SK-N-MC (cell line): ENCODE measurements around the gene SOX5.
"Not testable (repeated sequence)": the region's sequence is repeated elsewhere in the genome, so short reads cannot be mapped to it uniquely, and the experiment has no call there.

Source experiments
- DNase-seq: peaks from one replicate; pipeline ENCODE4 v3.0.0-alpha.2; 2011; ENCODE audit warnings: low read depth, low spot score
- H3K27ac ChIP-seq: fragments of 200-600 bp; sonication (generic); 2 replicates; pipeline ENCODE4 v1.5.1; 2016; ENCODE audit warnings: mixed run types
- H3K36me3 ChIP-seq: fragments of 200-600 bp; sonication (generic); 2 replicates; pipeline ENCODE4 v1.6.1; 2017; ENCODE audit warnings: antibody characterized with exemption, low read length, mixed read lengths; ENCODE audit not compliant: insufficient read depth
- H3K4me3 ChIP-seq: fragments of 200-600 bp; sonication (generic); 2 replicates; pipeline ENCODE4 v1.5.1; 2016
- H3K9ac ChIP-seq: fragments of 200-600 bp; sonication (generic); 2 replicates; pipeline ENCODE4 v1.8.0; 2017; ENCODE audit warnings: mixed run types, mixed read lengths; ENCODE audit not compliant: insufficient read length
- H3K9me3 ChIP-seq: fragments of 200-600 bp; sonication (generic); 2 replicates; pipeline ENCODE4 v1.6.1; 2017; ENCODE audit warnings: low read depth, mild to moderate bottlenecking, antibody characterized with exemption, low read length, moderate library complexity, mixed read lengths
- EZH2 ChIP-seq: fragments of 200-600 bp; sonication (generic); IDR thresholded peaks from one replicate; pipeline ENCODE4 v1.6.1; 2017; ENCODE audit warnings: antibody characterized with exemption
- FOXP2 ChIP-seq: optimal IDR thresholded peaks from 2 replicates; pipeline ENCODE3; 2011; ENCODE audit warnings: mild to moderate bottlenecking, moderate library complexity; ENCODE audit not compliant: insufficient read depth; ENCODE audit errors: extremely low read length, control extremely low read depth
- POLR2AphosphoS5 ChIP-seq: IDR thresholded peaks from 2 replicates; pipeline ENCODE4 v1.6.1; 2012; ENCODE audit warnings: mild to moderate bottlenecking, low read depth, low read length, borderline replicate concordance

SOX5 gene

DNA sequence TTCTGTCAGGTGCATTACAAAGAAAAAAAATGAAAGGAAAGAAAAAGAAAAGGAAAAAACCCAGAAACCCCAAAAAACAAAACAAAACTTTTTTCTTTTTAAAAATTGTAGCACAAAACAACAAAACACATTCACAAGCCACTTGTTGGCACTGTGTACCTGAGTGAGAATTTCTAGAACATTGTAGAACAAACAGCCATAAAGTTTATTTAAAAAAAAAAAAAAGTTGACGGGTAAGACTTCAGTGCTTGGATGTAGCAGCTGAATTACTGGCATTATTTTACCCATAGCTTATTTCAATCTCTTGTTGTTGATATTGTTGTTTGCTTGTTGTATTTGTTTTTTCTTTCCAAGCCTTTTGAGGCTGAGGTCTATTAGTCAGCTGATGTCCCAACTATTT lies 415.8 kb downstream of the SOX5 start:
- no peak for TF ChIP-seq EZH2
- no peak for TF ChIP-seq POLR2AphosphoS5
- TF ChIP-seq FOXP2 = no peak
- H3K36me3 ChIP-seq = no peaks in the 10 kb centered on the region
- DNase-seq = no peak
- no peak overlapping the region for H3K4me3 ChIP-seq
- H3K9ac ChIP-seq = no peak overlapping the region
- no peaks in the 10 kb centered on the region for H3K9me3 ChIP-seq
- H3K27ac ChIP-seq = no peak overlapping the region

DNA sequence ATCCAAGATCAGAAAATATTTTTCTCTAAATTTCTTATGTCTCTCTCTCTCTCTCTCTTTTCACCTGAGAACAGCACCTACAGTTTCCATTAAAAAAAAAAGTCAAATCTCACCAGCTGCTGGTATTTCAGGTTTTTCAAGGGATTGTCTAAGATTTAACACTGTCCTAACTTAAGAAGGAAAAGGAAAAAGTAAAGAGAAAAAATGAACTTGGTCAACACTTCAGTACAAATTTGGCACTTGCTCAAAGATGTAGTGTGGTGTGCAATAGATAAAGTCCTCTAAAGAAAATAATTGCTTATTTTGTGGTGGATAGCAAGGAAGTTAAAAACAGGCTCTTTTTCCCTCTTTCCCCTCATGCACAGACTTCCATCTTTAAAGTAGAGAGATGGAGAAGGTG lies 416.2 kb downstream of the SOX5 start:
- H3K9me3 ChIP-seq = no peaks in the 10 kb centered on the region
- DNase-seq = no peak
- TF ChIP-seq FOXP2 = no peak
- no peak for TF ChIP-seq EZH2
- no peak for TF ChIP-seq POLR2AphosphoS5
- H3K27ac ChIP-seq = no peak overlapping the region
- H3K4me3 ChIP-seq = no peak overlapping the region
- H3K36me3 ChIP-seq = no peaks in the 10 kb centered on the region
- no peak overlapping the region for H3K9ac ChIP-seq

DNA sequence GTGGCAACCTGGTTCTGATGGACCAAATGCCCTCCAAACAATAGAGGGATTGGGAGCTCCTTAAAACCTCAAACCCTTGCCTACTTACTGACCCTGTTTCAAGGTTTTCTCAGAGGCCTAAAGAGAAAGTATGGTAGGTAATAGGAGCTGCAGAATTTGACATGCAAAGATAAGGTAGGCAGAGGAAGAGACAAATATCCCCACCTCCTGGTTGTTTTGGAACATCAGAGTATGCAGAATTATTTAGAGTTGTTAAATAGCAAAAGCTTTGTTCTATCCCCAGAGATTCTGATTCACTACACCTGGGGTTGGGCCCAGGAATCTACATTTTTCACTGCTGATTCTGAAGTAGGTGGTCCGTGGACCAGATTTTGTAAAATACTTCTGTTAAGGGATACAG lies 421.2 kb downstream of the SOX5 start:
- no peak for TF ChIP-seq FOXP2
- TF ChIP-seq EZH2 = no peak
- no peak for TF ChIP-seq POLR2AphosphoS5
- H3K9me3 ChIP-seq = no peaks in the 10 kb centered on the region
- H3K27ac ChIP-seq = no peak overlapping the region
- H3K4me3 ChIP-seq = no peak overlapping the region
- H3K36me3 ChIP-seq = no peaks in the 10 kb centered on the region
- H3K9ac ChIP-seq = no peak overlapping the region
- no peak for DNase-seq

DNA sequence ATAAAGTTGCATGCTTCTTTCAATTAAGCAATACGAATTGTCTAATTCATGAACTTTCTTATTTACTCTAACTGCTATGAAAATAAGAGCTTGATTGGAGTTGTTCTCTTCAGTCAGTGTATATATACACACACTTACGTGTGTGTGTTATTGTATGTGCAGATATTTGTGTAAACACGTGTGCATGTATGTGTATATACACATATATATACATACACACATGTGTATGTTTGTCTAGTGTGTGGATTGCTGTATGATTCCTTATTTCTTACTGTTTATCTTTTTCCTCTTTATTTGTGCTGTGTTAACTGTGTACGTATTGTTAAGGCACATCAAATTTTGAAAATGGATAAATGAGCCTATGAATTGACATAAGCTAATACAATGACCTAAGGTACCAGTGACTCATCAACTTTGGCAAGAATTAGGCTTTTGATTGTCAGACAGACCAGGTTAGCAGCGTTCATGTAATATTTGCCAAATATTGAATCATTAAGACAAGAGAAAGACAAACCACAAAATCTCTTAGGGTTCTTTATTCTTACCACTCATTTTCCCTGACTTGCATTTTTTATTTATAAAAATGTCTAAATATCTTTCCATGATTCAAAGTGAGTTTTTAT lies 423.9 kb downstream of the SOX5 start:
- Histone ChIP-seq H3K9me3 (no peaks in the 10 kb centered on the region), H3K4me3 (no peak overlapping the region), H3K36me3 (no peaks in the 10 kb centered on the region), H3K9ac (no peak overlapping the region), H3K27ac (no peak overlapping the region)
- TF ChIP-seq POLR2AphosphoS5 (no peak), EZH2 (no peak), FOXP2 (no peak)
- DNase-seq = no peak

DNA sequence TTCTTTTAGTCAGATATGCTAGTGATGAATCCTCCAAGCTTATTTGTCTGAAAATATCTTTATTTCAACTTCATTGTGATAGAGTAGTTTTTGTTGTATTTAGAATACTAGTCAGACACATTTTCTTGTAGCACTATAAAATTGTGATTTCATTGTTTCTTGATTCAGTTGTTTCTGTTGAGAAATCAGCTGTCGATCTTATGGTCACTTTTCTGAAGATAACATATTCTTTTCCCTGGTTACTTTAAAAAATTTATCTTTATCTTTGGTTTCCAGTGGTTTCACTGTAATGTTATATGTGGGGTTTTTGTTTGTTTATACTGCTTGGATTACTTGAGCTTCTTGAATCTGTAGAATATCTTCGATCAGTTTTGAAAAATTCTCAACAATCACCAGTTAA lies 426.1 kb downstream of the SOX5 start:
- Histone ChIP-seq H3K36me3 (no peaks in the 10 kb centered on the region), H3K27ac (no peak overlapping the region)
- TF ChIP-seq EZH2 (no peak), POLR2AphosphoS5 (no peak), FOXP2 (no peak)

DNA sequence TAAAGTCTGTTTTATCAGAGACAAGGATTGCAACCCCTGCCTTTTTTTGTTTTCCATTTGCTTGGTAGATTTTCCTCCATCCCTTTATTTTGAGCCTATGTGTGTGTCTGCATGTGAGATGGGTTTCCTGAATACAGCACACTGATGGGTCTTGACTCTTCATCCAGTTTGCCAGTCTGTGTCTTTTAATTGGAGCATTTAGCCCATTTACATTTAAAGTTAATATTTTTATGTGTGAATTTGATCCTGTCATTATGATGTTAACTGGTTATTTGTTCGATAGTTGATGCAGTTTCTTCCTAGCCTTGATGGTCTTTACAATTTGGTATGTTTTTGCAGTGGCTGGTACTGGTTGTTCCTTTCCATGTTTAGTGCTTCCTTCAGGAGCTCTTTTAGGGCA lies 430.0 kb downstream of the SOX5 start:
- not testable (repeated sequence) for H3K27ac ChIP-seq, H3K9ac ChIP-seq, H3K36me3 ChIP-seq, H3K4me3 ChIP-seq, DNase-seq, H3K9me3 ChIP-seq

More for the DNA sequence above, 426.1 kb downstream of the SOX5 start:
- Histone ChIP-seq H3K9me3 (no peaks in the 10 kb centered on the region), H3K4me3 (no peak overlapping the region), H3K9ac (no peak overlapping the region)
- DNase-seq = no peak

DNA sequence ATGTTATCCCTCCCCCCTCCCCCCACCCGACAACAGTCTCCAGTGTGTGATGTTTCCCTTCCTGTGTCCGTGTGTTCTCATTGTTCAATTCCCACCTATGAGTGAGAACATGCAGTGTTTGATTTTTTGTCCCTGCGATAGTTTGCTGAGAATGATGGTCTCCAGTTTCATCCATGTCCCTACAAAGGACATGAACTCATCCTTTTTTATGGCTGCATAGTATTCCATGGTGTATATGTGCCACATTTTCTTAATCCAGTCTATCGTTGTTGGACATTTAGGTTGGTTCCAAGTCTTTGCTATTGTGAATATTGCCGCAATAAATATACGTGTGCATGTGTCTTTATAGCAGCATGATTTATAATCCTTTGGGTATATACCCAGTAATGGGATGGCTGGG lies 433.7 kb downstream of the SOX5 start:
- not testable (repeated sequence) for H3K36me3 ChIP-seq, H3K9ac ChIP-seq, H3K27ac ChIP-seq, H3K9me3 ChIP-seq, DNase-seq, H3K4me3 ChIP-seq

DNA sequence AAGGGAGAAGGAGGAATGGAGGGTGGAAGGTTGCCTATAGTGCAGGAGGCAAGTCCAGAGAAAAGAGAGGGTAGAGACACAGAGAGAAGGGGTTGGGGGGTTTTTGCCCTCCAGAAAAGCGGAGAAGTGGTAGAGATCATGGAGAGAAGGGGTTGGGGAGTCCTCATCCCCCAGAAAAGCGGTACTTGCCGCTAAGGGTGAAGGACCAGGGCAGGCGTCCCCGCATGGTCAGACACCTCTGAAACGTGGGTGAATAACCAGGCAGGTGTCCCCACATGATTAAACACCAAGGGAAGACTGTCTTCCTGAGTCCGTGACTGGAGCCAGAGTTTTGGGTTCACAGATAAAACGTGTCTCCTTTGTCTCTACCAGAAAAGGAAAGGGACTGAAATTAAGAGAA lies 439.0 kb downstream of the SOX5 start:
- TF ChIP-seq FOXP2 (no peak), EZH2 (no peak), POLR2AphosphoS5 (no peak)
- Histone ChIP-seq H3K36me3 (no peaks in the 10 kb centered on the region), H3K4me3 (no peak overlapping the region), H3K9me3 (no peaks in the 10 kb centered on the region), H3K9ac (no peak overlapping the region), H3K27ac (no peak overlapping the region)
- no peak for DNase-seq

DNA sequence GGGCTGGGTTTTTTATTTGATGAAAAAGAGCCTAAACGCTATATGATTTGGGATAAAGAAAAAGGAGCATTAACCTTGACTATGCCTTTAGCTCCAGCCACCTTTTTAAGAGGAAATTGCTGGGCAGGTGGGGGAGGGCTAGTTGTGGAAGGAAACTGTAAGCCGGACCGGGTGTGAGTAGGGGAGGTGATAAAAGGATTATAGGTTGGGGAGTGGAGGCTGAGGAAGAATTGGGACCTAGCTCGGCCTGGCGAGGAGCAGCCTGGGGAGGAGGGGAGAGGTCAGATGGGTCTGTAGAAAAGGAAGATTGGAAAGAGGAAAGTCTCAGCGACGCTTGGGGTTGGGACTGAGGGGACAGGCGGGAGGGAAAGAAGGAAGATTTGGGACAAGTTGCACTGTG lies 439.6 kb downstream of the SOX5 start:
- not testable (repeated sequence) for H3K4me3 ChIP-seq, DNase-seq, H3K9me3 ChIP-seq, H3K9ac ChIP-seq, H3K36me3 ChIP-seq, H3K27ac ChIP-seq

DNA sequence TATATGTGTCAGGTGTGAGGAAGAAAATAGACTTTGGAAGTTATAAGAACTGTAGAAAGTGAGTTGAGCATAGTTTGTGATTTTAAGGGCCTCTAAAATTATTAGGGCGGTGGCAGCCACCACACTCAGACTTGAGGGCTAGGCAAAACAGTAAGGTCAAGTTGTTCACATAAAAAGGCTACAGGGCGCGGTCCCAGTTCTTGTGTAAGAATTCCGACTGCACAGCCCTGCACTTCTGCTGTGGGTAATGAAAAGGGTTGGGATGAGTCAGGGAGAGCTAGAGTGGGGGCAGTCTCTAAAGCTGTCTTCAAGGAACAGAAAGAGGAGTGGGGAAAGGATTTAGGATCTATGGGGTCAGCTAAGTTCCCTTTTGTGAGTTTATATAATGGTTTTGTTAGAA lies 441.7 kb downstream of the SOX5 start:
- not testable (repeated sequence) for H3K9me3 ChIP-seq, H3K27ac ChIP-seq, H3K36me3 ChIP-seq, H3K9ac ChIP-seq, DNase-seq, H3K4me3 ChIP-seq

DNA sequence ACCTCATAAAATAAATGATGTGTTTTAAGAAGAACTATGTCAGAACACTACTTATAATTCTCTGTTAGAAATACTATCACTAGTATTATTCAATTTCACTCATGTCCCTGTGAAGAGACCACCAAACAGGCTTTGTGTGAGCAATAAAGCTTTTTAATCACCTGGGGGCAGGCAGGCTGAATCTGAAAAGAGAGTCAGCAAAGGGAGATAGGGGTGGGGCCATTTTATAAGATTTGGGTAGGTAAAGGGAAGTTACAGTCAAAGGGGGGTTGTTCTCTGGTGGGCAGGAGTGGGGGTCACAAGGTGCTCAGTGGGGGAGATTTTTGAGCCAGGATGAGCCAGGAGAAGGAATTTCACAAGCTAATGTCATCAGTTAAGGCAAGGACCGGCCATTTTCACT lies 443.7 kb downstream of the SOX5 start:
- not testable (repeated sequence) for H3K27ac ChIP-seq, H3K9ac ChIP-seq, H3K4me3 ChIP-seq, DNase-seq, H3K36me3 ChIP-seq, H3K9me3 ChIP-seq
